Spleen (tissue), 11 donors: ENCODE results near the gene ADAMTSL1. TPM values are rescaled to one million over a fixed set of nuclear protein-coding genes. Genes with fewer than 3 reads are reported as not detected.

Experiments
- DNase-seq: peaks from one replicate; pipeline ENCODE4 v3.0.0-alpha.2; 2020
- H3K27ac ChIP-seq, 8 donors: fragments of 200-600 bp; sonication (generic) in 7 of 8; 1 replicate in 4 of 8; 2 replicates in 4 of 8; pipeline versions ENCODE4 v1.5.0 to v1.8.0; 2016 to 2021; ENCODE audit warnings: inconsistent platforms in 4 of 8, mild to moderate bottlenecking in 4 of 8, moderate library complexity in 1 of 8
- H3K27me3 ChIP-seq, 7 donors: fragments of 200-600 bp; sonication (generic) in 6 of 7; replicated peaks in 1 of 7; 1 replicate in 4 of 7; 2 replicates in 3 of 7; pipeline versions ENCODE4 v1.5.0 to v1.8.0; 2016 to 2021; ENCODE audit warnings: inconsistent platforms in 3 of 7, mild to moderate bottlenecking in 1 of 7
- H3K36me3 ChIP-seq, 6 donors: fragments of 200-600 bp; sonication (generic) in 5 of 6; 1 replicate in 4 of 6; 2 replicates in 2 of 6; pipeline versions ENCODE4 v1.5.0 to v1.8.0; 2016 to 2021; ENCODE audit warnings: inconsistent platforms in 2 of 6
- H3K4me1 ChIP-seq, 6 donors: fragments of 200-600 bp; sonication (generic) in 5 of 6; 1 replicate in 3 of 6; 2 replicates in 3 of 6; pipeline versions ENCODE4 v1.5.0 to v1.8.0; 2016 to 2021; ENCODE audit warnings: inconsistent platforms in 3 of 6
- H3K4me3 ChIP-seq, 8 donors: fragments of 200-600 bp; sonication (generic) in 7 of 8; 1 replicate in 4 of 8; 2 replicates in 4 of 8; pipeline versions ENCODE4 v1.5.0 to v1.8.0; 2016 to 2021; ENCODE audit warnings: inconsistent platforms in 4 of 8, mild to moderate bottlenecking in 4 of 8, moderate library complexity in 2 of 8
- H3K9me3 ChIP-seq, 8 donors: fragments of 200-600 bp; sonication (generic) in 7 of 8; 1 replicate in 4 of 8; 2 replicates in 4 of 8; pipeline versions ENCODE4 v1.5.0 to v1.8.0; 2016 to 2021; ENCODE audit warnings: inconsistent platforms in 4 of 8
- POLR2A ChIP-seq, 3 donors: fragments of 450-650 bp; IDR thresholded peaks; one replicate each; pipeline ENCODE4 v1.5.1; 2017; ENCODE audit warnings: antibody characterized with exemption in 3 of 3, mild to moderate bottlenecking in 1 of 3
- POLR2AphosphoS5 ChIP-seq, 3 donors: sonication (generic); formaldehyde crosslinking; IDR thresholded peaks; one replicate each; pipeline ENCODE4 v1.5.1; 2017; ENCODE audit warnings: antibody characterized with exemption in 3 of 3
- WGBS, 5 donors: extraction: QIAGEN DNeasy Blood & Tissue Kit in 3 of 5; methylation state at CpG; one replicate each; pipeline versions ENCODE4 v1.1.5 to v1.1.7; 2013 to 2018; 5-methylcytosine and 5-hydroxymethylcytosine counted together
- intact Hi-C: fragments of 100-400 bp; cut with DNase I; formaldehyde crosslinking; loops from one replicate; pipeline ENCODE4 v1.15.0; 2023; ENCODE audit warnings: low total_unique reads
- polyA plus RNA-seq, 3 donors: library from polyadenylated mRNA; stranded (reverse); fragments of 200-250 nt; gene quantifications; one replicate each; pipeline ENCODE4 v1.2.1, GENCODE V29; 2013
- total RNA-seq, 7 donors: library from RNA; depleted of rRNA in 3 of 7; stranded (reverse); fragments of >200 nt in 3 of 7; fragmentation: NEBNext Ultra II Directional in 4 of 7; extraction: Animal tissue kit (Norgen Biotek cat#: 25700) in 4 of 7; gene quantifications; one replicate each; pipeline versions ENCODE4 v1.1.0 to v1.2.1, GENCODE V29; 2016 to 2021
- TF ChIP-seq, protein P1 (sequence below), 11 experiments: fragments of 200-600 bp in 7 of 11; fragments of 450-650 bp in 4 of 11; sonication (generic) in 4 of 11; IDR thresholded peaks in 8 of 11; conservative IDR thresholded peaks in 3 of 11; 1 replicate in 7 of 11; 2 replicates in 4 of 11; pipeline versions ENCODE4 v1.4.0 to v1.8.0; 2016 to 2021; ENCODE audit warnings: antibody characterized with exemption in 11 of 11, inconsistent platforms in 4 of 11, mild to moderate bottlenecking in 1 of 11
- donor health status: healthy with polysubstance abuse.
- donor health status: DM: no; HTN: no; CAD: no; lungs with moderate emphysema.
- donor health status: DM: no; HTN: no; CAD: no.
- donor health status: Bipolar disorder and iron deficiency.
- donor health status: healthy.
- donor health status: DM: no; HTN: no; CAD: no.
- donor health status: DM: yes; HTN: yes; CAD: no.

ADAMTSL1 gene
- total and polyA plus RNA-seq, 10 donors: 0.35 to 5.3 (median 2.2) TPM

GRCh38 chr9:18692962-18693361, 219.0 kb downstream of the ADAMTSL1 start:
- H3K27ac ChIP-seq: no peak overlapping the region
- no peak for TF ChIP-seq POLR2AphosphoS5 (IDR thresholded peaks at IDR 0.05)
- TF ChIP-seq, protein P1, sequence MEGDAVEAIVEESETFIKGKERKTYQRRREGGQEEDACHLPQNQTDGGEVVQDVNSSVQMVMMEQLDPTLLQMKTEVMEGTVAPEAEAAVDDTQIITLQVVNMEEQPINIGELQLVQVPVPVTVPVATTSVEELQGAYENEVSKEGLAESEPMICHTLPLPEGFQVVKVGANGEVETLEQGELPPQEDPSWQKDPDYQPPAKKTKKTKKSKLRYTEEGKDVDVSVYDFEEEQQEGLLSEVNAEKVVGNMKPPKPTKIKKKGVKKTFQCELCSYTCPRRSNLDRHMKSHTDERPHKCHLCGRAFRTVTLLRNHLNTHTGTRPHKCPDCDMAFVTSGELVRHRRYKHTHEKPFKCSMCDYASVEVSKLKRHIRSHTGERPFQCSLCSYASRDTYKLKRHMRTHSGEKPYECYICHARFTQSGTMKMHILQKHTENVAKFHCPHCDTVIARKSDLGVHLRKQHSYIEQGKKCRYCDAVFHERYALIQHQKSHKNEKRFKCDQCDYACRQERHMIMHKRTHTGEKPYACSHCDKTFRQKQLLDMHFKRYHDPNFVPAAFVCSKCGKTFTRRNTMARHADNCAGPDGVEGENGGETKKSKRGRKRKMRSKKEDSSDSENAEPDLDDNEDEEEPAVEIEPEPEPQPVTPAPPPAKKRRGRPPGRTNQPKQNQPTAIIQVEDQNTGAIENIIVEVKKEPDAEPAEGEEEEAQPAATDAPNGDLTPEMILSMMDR (IDR thresholded peaks at IDR 0.05 in 8 of 11, conservative IDR thresholded peaks at IDR 0.05 in 3 of 11): no peak
- TF ChIP-seq POLR2A (IDR thresholded peaks at IDR 0.05): no peak
- no peaks in the 10 kb centered on the region for H3K4me1 ChIP-seq
- no peak for DNase-seq
- intact Hi-C loops: no loop called here
- WGBS, 5 donors: 85 to 92% (median 87%) methylated on average over 3 of the region's 3 CpGs
- no peak overlapping the region for H3K4me3 ChIP-seq
- H3K9me3 ChIP-seq: peaks cover 4 to 30% (median 17%) of the 10 kb centered on the region in 8 donors
- H3K36me3 ChIP-seq: no peaks in the 10 kb centered on the region
- H3K27me3 ChIP-seq: no peaks in the 10 kb centered on the region

- no peak for DNase-seq
- Histone ChIP-seq H3K27me3 (no peaks in the 10 kb centered on the region), H3K27ac (no peak overlapping the region), H3K4me3 (no peak overlapping the region), H3K36me3 (no peaks in the 10 kb centered on the region), H3K4me1 (no peaks in the 10 kb centered on the region), H3K9me3 (peaks cover 4 to 30% (median 17%) of the 10 kb centered on the region in 8 donors)
- intact Hi-C loops: no loop called here
- TF ChIP-seq, protein P1 (IDR thresholded peaks at IDR 0.05 in 8 of 11, conservative IDR thresholded peaks at IDR 0.05 in 3 of 11): no peak
- TF ChIP-seq POLR2A (IDR thresholded peaks at IDR 0.05) (no peak), POLR2AphosphoS5 (IDR thresholded peaks at IDR 0.05) (no peak)
Observed at GRCh38 chr9:18694959-18695668, 221.2 kb downstream of the ADAMTSL1 start.

DNA sequence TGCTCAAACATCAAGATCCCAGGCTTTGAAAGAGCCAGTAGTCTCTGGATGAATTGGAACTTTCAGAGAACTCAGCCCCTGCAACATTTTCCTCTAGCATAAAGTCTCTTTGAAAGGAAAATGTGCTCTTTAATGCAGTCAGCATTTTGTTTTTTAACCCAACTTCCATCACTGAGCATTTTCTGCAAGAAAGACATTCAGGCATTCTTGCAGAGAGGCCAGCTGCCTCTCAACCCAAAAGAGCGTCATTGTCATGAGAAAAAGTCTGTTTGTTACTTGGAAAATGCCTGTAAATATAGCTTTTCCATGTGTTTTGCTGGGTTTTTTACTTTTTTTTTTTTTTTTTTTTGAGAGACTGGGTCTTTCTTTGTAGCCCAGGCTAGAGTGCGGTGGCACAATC, 225.0 kb downstream of the ADAMTSL1 start:
- H3K4me1 ChIP-seq: no peaks in the 10 kb centered on the region
- no peak overlapping the region for H3K4me3 ChIP-seq
- no peaks in the 10 kb centered on the region for H3K36me3 ChIP-seq
- H3K27me3 ChIP-seq: no peaks in the 10 kb centered on the region
- H3K9me3 ChIP-seq: peaks cover 4 to 29% (median 17%) of the 10 kb centered on the region in 8 donors
- TF ChIP-seq POLR2AphosphoS5 (IDR thresholded peaks at IDR 0.05) (no peak), POLR2A (IDR thresholded peaks at IDR 0.05) (no peak)
- TF ChIP-seq, protein P1 (IDR thresholded peaks at IDR 0.05 in 8 of 11, conservative IDR thresholded peaks at IDR 0.05 in 3 of 11): no peak
- no peak for DNase-seq
- 36 to 70% (median 63%) methylated on average over 2 of the region's 2 CpGs for WGBS, 5 donors
- intact Hi-C loops: no loop called here
- H3K27ac ChIP-seq: no peak overlapping the region

DNA sequence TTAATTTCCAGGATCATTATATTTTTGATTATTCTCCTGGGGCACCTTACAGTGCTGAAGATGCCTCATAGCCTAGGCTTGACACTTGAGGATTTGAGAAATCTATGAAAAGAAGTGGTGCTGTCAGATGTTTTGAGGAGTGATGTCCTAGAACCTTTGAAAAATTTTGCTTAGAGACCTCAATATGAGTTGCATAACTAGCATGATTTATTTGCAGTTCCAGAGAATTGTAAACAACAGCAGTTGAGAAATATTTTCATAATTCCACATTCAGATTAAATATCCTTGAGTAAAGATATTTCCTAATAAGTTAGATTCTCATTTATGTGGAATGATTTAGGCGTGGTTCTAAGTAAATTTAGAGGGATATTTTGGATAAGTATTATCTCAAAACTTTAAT, 225.8 kb downstream of the ADAMTSL1 start:
- intact Hi-C loops: no loop called here
- WGBS, 5 donors: 63 to 77% (median 76%) methylated on average over 1 of the region's 1 CpG
- Histone ChIP-seq H3K27me3 (no peaks in the 10 kb centered on the region), H3K4me1 (no peaks in the 10 kb centered on the region), H3K36me3 (no peaks in the 10 kb centered on the region), H3K27ac (no peak overlapping the region), H3K9me3 (peaks cover 4 to 21% (median 11%) of the 10 kb centered on the region in 8 donors), H3K4me3 (no peak overlapping the region)
- DNase-seq: no peak
- TF ChIP-seq, protein P1 (IDR thresholded peaks at IDR 0.05 in 8 of 11, conservative IDR thresholded peaks at IDR 0.05 in 3 of 11): no peak
- TF ChIP-seq POLR2AphosphoS5 (IDR thresholded peaks at IDR 0.05): no peak
- TF ChIP-seq POLR2A (IDR thresholded peaks at IDR 0.05): no peak
